Endothelial cell of umbilical vein (primary cell): Measurements from ENCODE around the gene GYS1.

Experiments
- CTCF ChIP-seq, 2 donors: IDR thresholded peaks; 1 replicate in 1 of 2; 2 replicates in 1 of 2; pipeline ENCODE4 v1.5.1; 2011; ENCODE audit warnings: low read length in 2 of 2, mild to moderate bottlenecking in 2 of 2, moderate library complexity in 2 of 2, control low read depth in 1 of 2, inconsistent platforms in 1 of 2, low read depth in 1 of 2; ENCODE audit not compliant: insufficient read depth in 1 of 2; ENCODE audit errors: extremely low read depth in 1 of 2
- MYC ChIP-seq: IDR thresholded peaks from one replicate; pipeline ENCODE4 v1.6.1; 2011; ENCODE audit warnings: mild to moderate bottlenecking, low read depth, low read length
- POLR2A ChIP-seq: IDR thresholded peaks from 2 replicates; pipeline ENCODE4 v1.6.1; 2012; ENCODE audit warnings: low read depth, mild to moderate bottlenecking, control low read depth, low read length
- POLR2AphosphoS5 ChIP-seq: IDR thresholded peaks from 2 replicates; pipeline ENCODE4 v1.6.1; 2012; ENCODE audit warnings: low read depth, mild to moderate bottlenecking, control low read depth, low read length, moderate library complexity; ENCODE audit not compliant: insufficient read depth

DNA sequence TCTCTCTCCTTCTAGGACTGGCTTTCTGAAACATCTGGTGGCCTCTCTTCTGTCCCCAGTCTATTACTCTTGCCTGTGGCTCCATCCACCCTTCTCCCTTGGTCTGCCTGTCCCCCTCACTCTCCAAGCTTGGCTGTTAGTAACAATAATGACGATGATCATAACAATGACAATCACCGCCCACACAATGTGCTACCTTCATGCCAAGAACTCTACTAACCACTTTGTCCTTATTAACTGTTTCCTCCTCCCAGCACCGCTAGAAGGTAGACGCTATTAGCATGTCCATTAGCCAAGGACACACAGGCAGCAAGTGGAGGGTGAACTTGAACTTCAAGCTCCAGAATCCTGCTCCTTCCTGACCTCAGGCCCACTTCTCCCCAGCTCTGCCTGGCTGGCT is 2.7 kb downstream of the GYS1 start:
- TF ChIP-seq CTCF (IDR thresholded peaks at IDR 0.05; ENCODE audit: extremely low read depth in 1 of 2, insufficient read depth in 1 of 2, low read depth in 1 of 2, low read length in 2 of 2) (no peak), POLR2AphosphoS5 (no peak), MYC (no peak), POLR2A (no peak)
